T47D (cell line): ENCODE results near the gene NKAIN2.
"Not testable (repeated sequence)": the region's sequence is repeated elsewhere in the genome, so short reads cannot be mapped to it uniquely, and the experiment has no call there.

Experiments used
- DNase-seq, 2 experiments: peaks; one replicate each; pipeline versions ENCODE4 v3.0.0 to v3.0.0-alpha.2; 2011 to 2012; ENCODE audit warnings: low read depth in 1 of 2, low spot score in 1 of 2
- JUND ChIP-seq: IDR thresholded peaks from 2 replicates; pipeline ENCODE4 v1.6.1; 2012; ENCODE audit warnings: low read depth
- in situ Hi-C: cut with HindIII; loops from 2 replicates; pipeline ENCODE4 v1.10.0; 2016; ENCODE audit warnings: low sequenced_read_pairs, low pct_unique_long_range_greater_than_20kb

NKAIN2 gene

DNA sequence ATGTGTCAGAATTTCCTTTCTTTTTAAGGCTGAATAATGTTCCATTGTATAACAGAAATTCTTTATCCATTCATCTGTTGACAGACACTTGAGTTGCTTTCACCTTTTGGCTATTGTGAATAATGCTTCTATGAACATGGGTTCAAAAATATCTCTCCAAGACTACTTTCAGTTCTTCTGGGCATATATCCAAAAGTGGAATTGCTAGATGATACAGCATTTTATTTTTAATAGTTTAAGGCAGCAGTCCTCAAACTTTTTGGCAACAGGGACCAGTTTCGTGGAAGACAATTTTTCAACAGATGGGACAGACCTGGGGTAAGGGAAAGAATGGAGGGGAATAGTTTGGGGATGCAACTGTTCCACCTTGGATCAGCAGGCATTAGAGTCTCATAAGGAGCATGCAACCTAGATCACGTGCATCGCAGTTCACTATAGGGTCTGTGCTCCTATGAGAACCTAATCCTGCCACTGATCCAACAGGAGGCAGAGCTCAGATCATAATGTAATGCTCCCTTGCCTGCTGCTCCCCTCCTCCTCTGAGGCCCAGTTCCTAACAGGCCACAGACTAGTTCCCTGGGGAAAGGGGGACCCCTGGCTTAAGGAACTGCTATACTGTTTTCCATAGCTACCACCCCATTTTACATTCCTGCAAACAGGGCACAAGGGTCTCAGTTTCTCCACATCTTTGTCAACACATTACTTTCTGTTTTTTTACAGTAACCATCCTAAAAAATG lies 918.6 kb downstream of the NKAIN2 start:
- no peak for TF ChIP-seq JUND
- DNase-seq, result no peak
- in situ Hi-C loops, result no loop called here

DNA sequence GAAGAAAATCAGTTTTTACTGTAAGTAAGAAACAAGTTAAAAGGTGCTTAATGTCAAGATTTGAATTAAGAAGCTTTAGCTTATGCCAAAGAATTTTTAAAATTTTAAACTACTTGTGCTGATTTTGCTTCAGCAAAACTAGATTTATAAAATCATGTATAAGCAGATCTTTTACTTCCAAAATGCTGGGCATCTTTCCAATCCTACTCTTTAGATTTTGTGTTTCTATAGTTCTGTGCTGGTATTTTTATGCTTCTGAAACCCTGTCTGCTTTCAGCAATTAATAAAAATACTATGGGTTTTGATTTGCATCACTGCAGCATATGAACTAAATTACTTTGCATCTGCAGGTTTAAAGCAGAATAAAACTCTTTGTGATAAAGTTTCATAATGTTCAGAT lies 920.0 kb downstream of the NKAIN2 start:
- DNase-seq, result no peak
- TF ChIP-seq JUND, result no peak
- in situ Hi-C loops, result no loop called here

DNA sequence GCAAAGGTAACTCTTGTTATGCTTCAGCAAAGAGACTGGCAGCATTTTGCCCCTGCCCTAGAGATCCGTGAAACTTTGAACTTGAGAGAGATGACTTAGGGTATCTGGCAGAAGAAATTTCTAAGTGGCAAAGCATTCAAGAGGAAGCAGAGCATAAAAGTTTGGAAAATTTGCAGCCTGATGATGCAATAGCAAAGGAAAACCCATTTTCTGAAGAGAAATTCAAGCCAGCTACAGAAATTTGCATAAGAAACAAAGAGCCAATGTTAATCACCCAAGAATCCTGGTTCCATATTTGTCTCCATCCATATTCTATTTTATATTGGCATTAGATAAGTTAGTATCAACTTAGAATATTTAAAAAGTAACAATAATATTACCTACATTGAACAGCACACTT lies 934.1 kb downstream of the NKAIN2 start:
- in situ Hi-C loops, DNase-seq: not testable (repeated sequence)

DNA sequence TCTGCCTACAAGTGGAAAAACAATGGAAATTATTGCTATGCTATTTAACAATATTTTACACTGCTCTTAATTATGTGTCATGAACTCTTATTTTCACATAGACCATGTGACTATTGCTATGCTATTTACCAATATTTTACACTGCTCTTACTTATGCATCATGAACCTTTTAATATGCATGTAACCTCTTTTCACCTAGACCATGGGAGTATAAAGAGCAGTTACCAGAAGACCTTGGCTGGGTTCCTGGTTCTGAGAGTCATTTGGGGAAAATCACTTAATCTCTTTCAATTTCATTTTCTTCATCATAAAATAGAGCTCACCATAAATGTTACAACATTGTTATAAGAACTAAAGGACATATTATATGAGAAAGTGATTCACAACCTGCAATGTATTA lies 934.8 kb downstream of the NKAIN2 start:
- no peak for DNase-seq
- no peak for TF ChIP-seq JUND
- in situ Hi-C loops, result no loop called here

DNA sequence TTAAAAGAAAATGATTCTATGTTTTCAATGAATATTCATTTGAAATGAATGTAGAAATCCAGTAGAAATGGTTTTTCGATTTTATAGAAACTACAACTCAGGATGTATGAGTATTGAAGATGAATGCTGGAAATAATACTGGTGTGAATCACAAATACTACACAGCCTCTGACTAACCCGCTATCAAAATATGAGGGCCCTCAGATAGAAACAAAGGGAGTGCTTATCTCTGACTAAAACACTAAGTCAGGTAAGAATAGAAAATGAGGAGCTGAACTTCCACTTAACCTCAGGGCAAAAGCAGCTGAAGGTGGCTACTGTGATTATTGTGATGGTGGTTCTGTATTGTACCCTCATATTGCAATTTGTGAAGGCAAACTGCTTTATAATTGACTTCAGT lies 937.7 kb downstream of the NKAIN2 start:
- no peak for TF ChIP-seq JUND
- no peak for DNase-seq
- in situ Hi-C loops, result no loop called here

DNA sequence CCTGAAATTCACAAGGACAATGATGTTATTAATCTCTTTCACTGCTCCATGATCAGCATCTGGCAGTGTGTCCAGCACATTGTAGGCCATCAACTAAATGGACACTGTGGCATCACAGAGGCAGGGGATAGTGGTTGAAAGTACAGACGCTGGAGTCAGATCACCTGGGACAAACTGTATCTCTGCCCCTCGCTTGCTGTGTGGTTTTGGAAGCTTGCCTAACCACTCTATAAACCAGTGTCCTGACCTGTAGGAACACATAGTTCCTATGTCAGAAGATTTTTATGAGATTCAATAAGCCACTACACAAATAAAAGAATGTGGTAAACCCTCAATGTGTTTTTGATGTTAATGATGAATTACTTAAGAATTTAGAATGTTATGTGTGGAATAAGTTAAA lies 939.3 kb downstream of the NKAIN2 start:
- no peak for DNase-seq
- TF ChIP-seq JUND, result no peak
- in situ Hi-C loops, result no loop called here

DNA sequence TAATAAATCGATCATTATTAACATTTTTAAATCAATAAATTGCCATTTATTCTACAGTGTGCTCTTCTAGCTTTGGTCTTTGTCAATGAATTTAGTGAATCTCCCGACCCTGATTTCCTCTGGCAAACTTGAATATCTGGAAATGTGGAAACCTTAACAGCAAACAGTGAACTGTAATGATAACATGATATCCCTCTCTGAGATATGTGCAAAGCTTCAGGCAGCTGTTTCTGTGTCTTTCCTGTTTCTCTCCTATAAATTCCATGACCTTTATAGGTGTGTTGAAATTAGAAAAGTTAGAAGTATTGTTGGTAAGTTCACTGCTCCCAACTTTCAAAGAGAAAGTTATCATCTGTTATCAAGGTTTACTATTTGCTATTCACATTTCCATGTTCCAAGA lies 939.8 kb downstream of the NKAIN2 start:
- TF ChIP-seq JUND, result no peak
- no peak for DNase-seq

DNA sequence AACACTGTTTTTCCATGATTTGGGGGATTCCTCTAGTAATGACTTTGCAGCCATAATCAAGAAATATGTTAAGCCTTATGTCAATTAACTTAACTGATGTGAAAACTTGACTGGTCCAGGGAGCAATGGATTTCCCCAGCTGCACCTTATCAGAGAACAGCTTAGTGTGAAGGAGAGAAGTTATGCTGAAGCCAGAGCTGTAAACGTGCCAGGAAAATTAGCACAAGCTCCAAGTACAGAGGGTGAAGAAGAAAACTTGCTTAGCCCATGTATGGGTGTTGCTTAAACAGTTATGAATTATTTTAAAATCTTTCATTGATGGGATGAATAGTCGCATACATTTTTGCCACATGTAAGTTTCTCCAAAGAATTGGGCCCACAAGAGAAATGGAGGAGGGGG lies 943.7 kb downstream of the NKAIN2 start:
- in situ Hi-C loops, result no loop called here
- no peak for TF ChIP-seq JUND

More for the DNA sequence above, 939.8 kb downstream of the NKAIN2 start:
- in situ Hi-C loops, result no loop called here

DNA sequence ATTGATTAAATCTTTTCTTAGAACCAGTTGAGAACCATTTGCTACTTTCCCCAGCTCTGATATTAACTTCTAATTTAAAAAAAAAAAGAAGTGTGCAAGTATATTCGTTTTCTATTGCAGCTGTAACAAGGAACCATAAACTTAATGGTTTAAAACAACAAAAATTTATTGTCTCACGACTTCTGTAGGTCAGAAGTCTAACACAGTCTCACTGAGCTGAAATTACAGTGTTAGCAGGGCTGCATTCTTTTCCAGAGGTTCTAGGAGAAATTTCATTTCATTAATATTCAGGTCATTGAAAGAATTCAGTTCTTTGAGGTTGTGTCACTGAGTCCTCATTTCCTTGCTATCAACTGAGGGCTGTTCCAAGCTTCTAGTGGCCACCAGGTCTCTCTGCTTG lies 945.1 kb downstream of the NKAIN2 start:
- no peak for TF ChIP-seq JUND
- no peak for DNase-seq
- in situ Hi-C loops, result no loop called here

More for the DNA sequence above, 943.7 kb downstream of the NKAIN2 start:
- DNase-seq, result no peak

DNA sequence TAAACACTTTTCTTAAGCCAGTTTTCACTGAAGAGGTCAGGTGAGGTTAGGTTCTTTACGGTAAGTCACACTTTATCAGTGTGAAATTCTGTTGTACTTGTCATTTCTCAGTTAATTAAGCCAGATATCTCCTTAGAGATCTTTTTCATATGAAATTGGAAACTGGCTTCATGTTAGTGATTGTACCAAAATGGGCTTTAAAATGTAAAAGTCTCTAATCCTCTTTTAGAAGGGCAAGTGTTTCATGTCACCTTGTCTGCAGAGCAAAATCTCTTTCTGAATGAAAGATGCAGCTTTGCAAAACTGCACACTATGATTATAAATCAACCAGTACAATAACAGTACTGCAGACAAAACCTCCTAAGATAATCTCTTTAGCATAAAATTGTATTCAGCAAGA lies 949.3 kb downstream of the NKAIN2 start:
- no peak for TF ChIP-seq JUND
- in situ Hi-C loops, result no loop called here
- DNase-seq, result no peak

DNA sequence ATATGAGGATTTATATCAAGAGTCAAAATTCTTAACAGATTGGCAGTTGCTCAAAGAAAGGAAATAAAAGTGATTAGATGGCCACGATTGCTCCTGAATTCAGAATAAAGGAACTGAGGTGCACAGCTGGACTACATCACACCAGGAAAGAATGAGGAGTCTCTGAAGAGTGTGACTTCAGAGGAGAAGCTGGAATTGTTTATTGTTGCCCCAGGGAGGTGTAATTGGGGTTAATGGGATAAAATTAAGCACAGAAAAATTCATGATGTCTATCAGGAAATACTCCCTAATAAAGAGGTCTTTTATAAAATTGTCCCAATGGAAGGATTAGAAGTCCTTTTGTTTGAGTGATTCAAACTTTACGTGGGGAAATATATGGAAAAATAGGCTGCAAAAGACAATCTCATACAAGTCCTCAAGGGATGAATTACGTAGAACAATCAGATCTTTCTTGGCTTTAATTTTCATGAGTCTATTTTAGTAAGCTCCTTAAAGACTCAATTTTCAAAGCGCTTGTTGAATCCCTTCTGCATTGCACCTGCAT lies 950.0 kb downstream of the NKAIN2 start:
- in situ Hi-C loops, result no loop called here
- TF ChIP-seq JUND, result no peak
- DNase-seq, result no peak

DNA sequence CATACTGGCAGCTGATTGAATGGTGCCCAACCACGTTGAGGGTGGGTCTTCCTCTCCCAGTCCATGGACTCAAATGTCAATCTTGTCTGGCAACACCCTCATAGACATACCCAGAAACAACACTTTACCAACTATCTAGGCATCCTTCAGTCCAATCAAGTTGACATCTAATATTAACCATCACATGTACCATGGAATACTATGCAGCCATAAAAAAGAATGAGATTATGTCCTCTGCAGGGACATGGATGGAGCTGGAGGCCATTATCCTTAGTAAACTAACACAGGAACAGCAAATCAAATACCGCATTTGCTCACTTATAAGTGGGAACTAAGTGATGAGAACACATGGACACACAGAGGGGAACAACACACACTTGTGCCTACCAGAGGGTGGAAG lies 951.7 kb downstream of the NKAIN2 start:
- in situ Hi-C loops, result no loop called here
- TF ChIP-seq JUND, result no peak
- DNase-seq, result no peak

DNA sequence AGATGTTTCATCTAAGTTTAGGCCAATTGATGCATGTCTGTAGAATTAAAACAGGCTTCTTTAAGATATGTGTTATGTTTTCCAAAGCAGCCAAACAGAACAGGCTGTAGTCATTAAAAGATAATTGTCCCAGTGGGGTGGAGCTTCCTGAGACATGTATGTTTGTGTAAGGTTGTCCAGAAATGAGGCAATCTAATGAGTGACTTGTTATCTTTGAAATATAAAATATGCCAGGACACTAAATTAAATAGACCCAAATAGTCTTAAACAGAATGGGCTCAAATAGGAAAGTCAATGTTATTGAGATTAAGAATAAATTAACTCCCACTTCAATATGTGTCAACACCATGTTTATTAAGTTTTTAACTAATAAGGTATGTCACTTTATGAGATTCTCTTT lies 953.9 kb downstream of the NKAIN2 start:
- in situ Hi-C loops, result no loop called here
- no peak for TF ChIP-seq JUND
- DNase-seq, result no peak

DNA sequence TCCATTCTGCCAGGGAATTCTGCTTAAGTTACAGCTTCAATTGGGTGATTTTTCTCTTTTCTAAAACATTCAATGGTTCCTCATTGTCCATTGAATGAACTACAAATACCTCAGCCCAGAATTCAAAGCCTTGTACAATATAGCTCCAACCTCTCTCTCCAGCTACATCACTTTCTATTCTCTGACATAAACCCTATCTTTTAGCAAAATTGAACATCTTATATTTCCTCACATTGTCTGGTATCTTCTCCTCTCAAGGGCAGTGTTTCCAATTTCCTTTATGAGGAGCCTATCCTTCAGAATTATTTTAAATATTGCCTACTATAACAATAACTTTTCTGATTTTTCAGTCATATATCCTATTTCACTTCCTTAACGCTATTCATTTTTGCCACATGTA lies 955.0 kb downstream of the NKAIN2 start:
- TF ChIP-seq JUND, result no peak
- no peak for DNase-seq
- in situ Hi-C loops, result no loop called here
